Urothelium cell line (cell line): ENCODE data around the gene DMRTC2.
A peak's percentile ranks its signal among the peaks of the same experiment; 100 is the strongest.

Experiments used
- DNase-seq: peaks from one replicate; pipeline ENCODE4 v3.0.0; 2011; ENCODE audit warnings: low spot score, mixed read lengths
- FAIRE-seq: peaks from 2 replicates; lab custom pipeline; 2011; peaks lifted over from hg19 to GRCh38; lab: Jason Lieb, UNC

The DMRTC2 gene

GRCh38 chr19:41845051-41845590 lies 279 bp downstream of the DMRTC2 start:
- no peak for FAIRE-seq

GRCh38 chr19:41847351-41848105 lies 2.7 kb downstream of the DMRTC2 start:
- no peak for FAIRE-seq
- peak; percentile 2 for DNase-seq

More at GRCh38 chr19:41845051-41845590, 279 bp downstream of the DMRTC2 start:
- peak; percentile 2 for DNase-seq

GRCh38 chr19:41848666-41849065 lies 3.8 kb downstream of the DMRTC2 start:
- FAIRE-seq, result no peak

GRCh38 chr19:41849067-41849466 lies 4.2 kb downstream of the DMRTC2 start:
- DNase-seq (no peak), FAIRE-seq (no peak)

More at GRCh38 chr19:41848666-41849065, 3.8 kb downstream of the DMRTC2 start:
- no peak for DNase-seq

GRCh38 chr19:41850381-41850780 lies 5.5 kb downstream of the DMRTC2 start:
- FAIRE-seq (no peak), DNase-seq (no peak)

- no peak for DNase-seq
- FAIRE-seq, result no peak
Measured at GRCh38 chr19:41851456-41851855, 6.6 kb downstream of the DMRTC2 start.

GRCh38 chr19:41853344-41853743 lies 8.5 kb downstream of the DMRTC2 start:
- no peak for FAIRE-seq
- no peak for DNase-seq

- FAIRE-seq (peak; percentile 32), DNase-seq (no peak)
Measured at GRCh38 chr19:41853768-41854167, 8.9 kb downstream of the DMRTC2 start.

- DNase-seq, result no peak
- FAIRE-seq, result no peak
Measured at GRCh38 chr19:41859213-41859617, 14.4 kb downstream of the DMRTC2 start.

GRCh38 chr19:41859618-41860418 lies 15.0 kb downstream of the DMRTC2 start, which contains the start of gene RPS19:
TSS of gene RPS19 (plus strand) at chr19:41860255. CDS start at chr19:41860775, 520 bp downstream.
- FAIRE-seq, result peak; percentile 46
- DNase-seq, result peak; percentile 96

- DNase-seq (no peak), FAIRE-seq (no peak)
Measured at GRCh38 chr19:41860419-41861115, 15.7 kb downstream of the DMRTC2 start.

- DNase-seq (no peak), FAIRE-seq (no peak)
Measured at GRCh38 chr19:41861116-41861768, 16.4 kb downstream of the DMRTC2 start.

- no peak for DNase-seq
- no peak for FAIRE-seq
Measured at GRCh38 chr19:41861846-41862245, 17.0 kb downstream of the DMRTC2 start.

GRCh38 chr19:41862445-41862986 lies 17.7 kb downstream of the DMRTC2 start:
- FAIRE-seq (no peak), DNase-seq (no peak)

GRCh38 chr19:41863209-41863931 lies 18.5 kb downstream of the DMRTC2 start:
- FAIRE-seq, result no peak
- no peak for DNase-seq

- FAIRE-seq (no peak), DNase-seq (no peak)
Measured at GRCh38 chr19:41864374-41864773, 19.5 kb downstream of the DMRTC2 start.

- DNase-seq (no peak), FAIRE-seq (no peak)
Measured at GRCh38 chr19:41866284-41866683, 21.4 kb downstream of the DMRTC2 start.

- no peak for DNase-seq
- no peak for FAIRE-seq
Measured at GRCh38 chr19:41868120-41868988, 23.5 kb downstream of the DMRTC2 start.

GRCh38 chr19:41868989-41869300 lies 24.1 kb downstream of the DMRTC2 start:
- FAIRE-seq (no peak), DNase-seq (no peak)
